HepG2 (cell line): ENCODE results near the gene ERICH6. TPM values are rescaled to one million over a fixed set of nuclear protein-coding genes. Genes with fewer than 3 reads are reported as not detected.

Source experiments
- EP300 ChIP-seq, 3 experiments: sonication (generic) in 1 of 3; formaldehyde crosslinking in 1 of 3; IDR thresholded peaks; 2 replicates each; pipeline versions ENCODE4 v1.5.1 to v1.6.1; 2011 to 2020; ENCODE audit warnings: low read depth in 2 of 3, low read length in 2 of 3, borderline replicate concordance in 1 of 3, improper control_type of control experiment in 1 of 3, mild to moderate bottlenecking in 1 of 3, missing genetic modification reagents in 1 of 3, moderate library complexity in 1 of 3
- HCFC1 ChIP-seq: fragments of 150-350 bp; IDR thresholded peaks from 2 replicates; pipeline ENCODE4 v1.6.1; 2014; ENCODE audit warnings: low read depth, low read length
- JUNB ChIP-seq: sonication (generic); formaldehyde crosslinking; IDR thresholded peaks from 2 replicates; pipeline ENCODE4 v1.8.0; 2022; ENCODE audit warnings: missing genetic modification reagents, mild to moderate bottlenecking, borderline replicate concordance
- KAT8 ChIP-seq: IDR thresholded peaks from 2 replicates; pipeline ENCODE4 v1.6.1; 2016; ENCODE audit warnings: missing genetic modification reagents, missing compliant biosample characterization
- NPAS2 ChIP-seq: sonication (generic); formaldehyde crosslinking; IDR thresholded peaks from 2 replicates; pipeline ENCODE4 v1.8.0; 2022; ENCODE audit warnings: mild to moderate bottlenecking, missing genetic modification reagents, borderline replicate concordance
- NR2F6 ChIP-seq, 2 experiments: IDR thresholded peaks; 2 replicates each; pipeline ENCODE4 v1.6.1; 2016; ENCODE audit warnings: antibody characterized with exemption in 1 of 2, mild to moderate bottlenecking in 1 of 2
- PHF5A ChIP-seq: IDR thresholded peaks from one replicate; pipeline ENCODE4 v1.6.1; 2018; ENCODE audit warnings: low read depth, missing genetic modification reagents; ENCODE audit not compliant: unreplicated experiment
- RCOR2 ChIP-seq: IDR thresholded peaks from 2 replicates; pipeline ENCODE4 v1.6.1; 2016; ENCODE audit warnings: missing biosample characterization, missing genetic modification reagents
- SP140L ChIP-seq: sonication (generic); formaldehyde crosslinking; IDR thresholded peaks from 2 replicates; pipeline ENCODE4 v1.4.0; 2020; ENCODE audit warnings: missing genetic modification reagents, borderline replicate concordance
- TP53 ChIP-seq: sonication (generic); formaldehyde crosslinking; conservative IDR thresholded peaks from 2 replicates; pipeline ENCODE4 v1.4.0; 2020; ENCODE audit warnings: missing genetic modification reagents
- YY1 ChIP-seq: IDR thresholded peaks from 2 replicates; pipeline ENCODE4 v1.6.1; 2011; ENCODE audit warnings: low read length, low read depth, moderate library complexity, mild to moderate bottlenecking; ENCODE audit not compliant: insufficient read depth, insufficient replicate concordance
- ZBTB25 ChIP-seq: IDR thresholded peaks from 2 replicates; pipeline ENCODE4 v1.6.1; 2018; ENCODE audit warnings: missing genetic modification reagents
- ZNF337 ChIP-seq: sonication (generic); formaldehyde crosslinking; IDR thresholded peaks from 2 replicates; pipeline ENCODE4 v1.5.1; 2020; ENCODE audit warnings: missing genetic modification reagents, low read depth, mild to moderate bottlenecking, borderline replicate concordance
- ZNF33A ChIP-seq: sonication (generic); formaldehyde crosslinking; IDR thresholded peaks from 2 replicates; pipeline ENCODE4 v1.5.1; 2020; ENCODE audit warnings: missing genetic modification reagents, mild to moderate bottlenecking, moderate library complexity, borderline replicate concordance
- ZNF414 ChIP-seq: sonication (generic); formaldehyde crosslinking; IDR thresholded peaks from 2 replicates; pipeline ENCODE4 v1.5.0; 2020; ENCODE audit warnings: missing genetic modification reagents
- ZNF619 ChIP-seq: sonication (generic); formaldehyde crosslinking; IDR thresholded peaks from 2 replicates; pipeline ENCODE4 v1.4.0; 2020; ENCODE audit warnings: mild to moderate bottlenecking, missing genetic modification reagents
- polyA plus RNA-seq, 8 experiments: library from polyadenylated mRNA; depleted of rRNA in 3 of 8; stranded (reverse) in 7 of 8; unstranded in 1 of 8; fragments of >200 nt; fragmentation: Illumina TruSeq in 4 of 8; extraction: Trizol in 4 of 8; gene quantifications; 2 replicates each; pipeline versions ENCODE4 v1.2.1 to v1.2.3, GENCODE V29; 2011 to 2016; ENCODE audit warnings: low read depth in 4 of 8, missing spikeins in 1 of 8, mixed read lengths in 1 of 8; ENCODE audit not compliant: insufficient read depth in 1 of 8
- total RNA-seq, 5 experiments: library from RNA; depleted of rRNA; stranded (reverse); fragments of >200 nt; fragmentation: Illumina TruSeq; extraction: Trizol; gene quantifications; 2 replicates each; pipeline ENCODE4 v1.2.3, GENCODE V29; 2016; ENCODE audit warnings: low read depth in 1 of 5
- TF ChIP-seq, protein P1 (sequence below): sonication (generic); formaldehyde crosslinking; IDR thresholded peaks from 2 replicates; pipeline ENCODE4 v1.8.0; 2022; ENCODE audit warnings: low read depth, missing genetic modification reagents
- TF ChIP-seq, protein P2 (sequence below): IDR thresholded peaks from 2 replicates; pipeline ENCODE4 v1.6.1; 2016
- TF ChIP-seq, protein P3 (sequence below): sonication (generic); formaldehyde crosslinking; IDR thresholded peaks from 2 replicates; pipeline ENCODE4 v1.4.0; 2020; ENCODE audit warnings: missing genetic modification reagents
- TF ChIP-seq, protein P4 (sequence below): IDR thresholded peaks from 2 replicates; pipeline ENCODE4 v1.6.1; 2012; ENCODE audit warnings: inconsistent platforms
- TF ChIP-seq, protein P5 (sequence below): sonication (generic); formaldehyde crosslinking; IDR thresholded peaks from 2 replicates; pipeline ENCODE4 v1.4.0; 2020; ENCODE audit warnings: missing genetic modification reagents

Gene ERICH6
- total and polyA plus RNA-seq, 2 of the 13 experiments (the other 11 are each of a cell fraction or from before 2014, with no cell fraction given): 0.03 TPM; not detected in 1

GRCh38 chr3:150737874-150738679 lies 34.4 kb upstream of the ERICH6 start (continued):
- TF ChIP-seq NPAS2 (CRISPR knock-in tag) (no peak), PHF5A (CRISPR knock-in tag) (no peak), HCFC1 (no peak), TP53 (CRISPR knock-in tag) (no peak), RCOR2 (CRISPR knock-in tag) (no peak), ZNF33A (CRISPR knock-in tag) (no peak), SP140L (no peak), YY1 (no peak), ZBTB25 (CRISPR knock-in tag) (no peak), NR2F6 (IDR thresholded peaks at IDR 0.05) (peak; percentile 58; the same call in 1 of the 2 replicates), NR2F6 (CRISPR knock-in tag; IDR thresholded peaks at IDR 0.05) (peak; percentile 72; the same call in 1 of the 2 replicates), ZNF414 (CRISPR knock-in tag) (no peak), ZNF619 (CRISPR knock-in tag) (no peak), KAT8 (no peak; the same call in 1 of the 2 replicates), ZNF337 (no peak), EP300 (IDR thresholded peaks at IDR 0.05; ENCODE audit: low read depth in 2 of 2, low read length in 2 of 2) (peak; percentile 41 to 90; a peak in 3 of 4 replicates), EP300 (CRISPR knock-in tag; IDR thresholded peaks at IDR 0.05; ENCODE audit: borderline replicate concordance) (peak; percentile 15; the same call in 1 of the 2 replicates), JUNB (CRISPR knock-in tag) (peak; percentile 64; the same call in 1 of the 2 replicates)
- TF ChIP-seq, protein P1, sequence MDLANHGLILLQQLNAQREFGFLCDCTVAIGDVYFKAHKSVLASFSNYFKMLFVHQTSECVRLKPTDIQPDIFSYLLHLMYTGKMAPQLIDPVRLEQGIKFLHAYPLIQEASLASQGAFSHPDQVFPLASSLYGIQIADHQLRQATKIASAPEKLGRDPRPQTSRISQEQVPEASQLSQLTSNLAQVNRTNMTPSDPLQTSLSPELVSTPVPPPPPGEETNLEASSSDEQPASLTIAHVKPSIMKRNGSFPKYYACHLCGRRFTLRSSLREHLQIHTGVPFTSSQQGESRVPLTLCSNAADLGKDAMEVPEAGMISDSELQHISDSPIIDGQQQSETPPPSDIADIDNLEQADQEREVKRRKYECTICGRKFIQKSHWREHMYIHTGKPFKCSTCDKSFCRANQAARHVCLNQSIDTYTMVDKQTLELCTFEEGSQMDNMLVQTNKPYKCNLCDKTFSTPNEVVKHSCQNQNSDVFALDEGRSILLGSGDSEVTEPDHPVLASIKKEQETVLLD (CRISPR knock-in tag): 0 out of 2 replicates have a peak, but pooled peaks have one; percentile 14
- TF ChIP-seq, protein P2, sequence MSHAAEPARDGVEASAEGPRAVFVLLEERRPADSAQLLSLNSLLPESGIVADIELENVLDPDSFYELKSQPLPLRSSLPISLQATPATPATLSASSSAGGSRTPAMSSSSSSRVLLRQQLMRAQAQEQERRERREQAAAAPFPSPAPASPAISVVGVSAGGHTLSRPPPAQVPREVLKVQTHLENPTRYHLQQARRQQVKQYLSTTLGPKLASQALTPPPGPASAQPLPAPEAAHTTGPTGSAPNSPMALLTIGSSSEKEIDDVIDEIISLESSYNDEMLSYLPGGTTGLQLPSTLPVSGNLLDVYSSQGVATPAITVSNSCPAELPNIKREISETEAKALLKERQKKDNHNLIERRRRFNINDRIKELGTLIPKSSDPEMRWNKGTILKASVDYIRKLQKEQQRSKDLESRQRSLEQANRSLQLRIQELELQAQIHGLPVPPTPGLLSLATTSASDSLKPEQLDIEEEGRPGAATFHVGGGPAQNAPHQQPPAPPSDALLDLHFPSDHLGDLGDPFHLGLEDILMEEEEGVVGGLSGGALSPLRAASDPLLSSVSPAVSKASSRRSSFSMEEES (CRISPR knock-in tag): peak; percentile 39; the same call in 1 of the 2 replicates
- TF ChIP-seq, protein P3, sequence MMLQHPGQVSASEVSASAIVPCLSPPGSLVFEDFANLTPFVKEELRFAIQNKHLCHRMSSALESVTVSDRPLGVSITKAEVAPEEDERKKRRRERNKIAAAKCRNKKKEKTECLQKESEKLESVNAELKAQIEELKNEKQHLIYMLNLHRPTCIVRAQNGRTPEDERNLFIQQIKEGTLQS (CRISPR knock-in tag): peak; percentile 89
- TF ChIP-seq, protein P4, sequence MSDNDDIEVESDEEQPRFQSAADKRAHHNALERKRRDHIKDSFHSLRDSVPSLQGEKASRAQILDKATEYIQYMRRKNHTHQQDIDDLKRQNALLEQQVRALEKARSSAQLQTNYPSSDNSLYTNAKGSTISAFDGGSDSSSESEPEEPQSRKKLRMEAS: peak; percentile 72
- TF ChIP-seq, protein P5, sequence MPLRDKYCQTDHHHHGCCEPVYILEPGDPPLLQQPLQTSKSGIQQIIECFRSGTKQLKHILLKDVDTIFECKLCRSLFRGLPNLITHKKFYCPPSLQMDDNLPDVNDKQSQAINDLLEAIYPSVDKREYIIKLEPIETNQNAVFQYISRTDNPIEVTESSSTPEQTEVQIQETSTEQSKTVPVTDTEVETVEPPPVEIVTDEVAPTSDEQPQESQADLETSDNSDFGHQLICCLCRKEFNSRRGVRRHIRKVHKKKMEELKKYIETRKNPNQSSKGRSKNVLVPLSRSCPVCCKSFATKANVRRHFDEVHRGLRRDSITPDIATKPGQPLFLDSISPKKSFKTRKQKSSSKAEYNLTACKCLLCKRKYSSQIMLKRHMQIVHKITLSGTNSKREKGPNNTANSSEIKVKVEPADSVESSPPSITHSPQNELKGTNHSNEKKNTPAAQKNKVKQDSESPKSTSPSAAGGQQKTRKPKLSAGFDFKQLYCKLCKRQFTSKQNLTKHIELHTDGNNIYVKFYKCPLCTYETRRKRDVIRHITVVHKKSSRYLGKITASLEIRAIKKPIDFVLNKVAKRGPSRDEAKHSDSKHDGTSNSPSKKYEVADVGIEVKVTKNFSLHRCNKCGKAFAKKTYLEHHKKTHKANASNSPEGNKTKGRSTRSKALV (CRISPR knock-in tag): no peak
